ENCODE data around the gene NT5DC4.

The NT5DC4 gene

GRCh38 chr2:112728378-112729175, 7.8 kb downstream of the NT5DC4 start:
- DNase-seq (ENCODE audit: low read depth in 1 of 2, low spot score in 1 of 2) = no peak
- TF ChIP-seq JUND (IDR thresholded peaks at IDR 0.05; ENCODE audit: low read depth) = no peak
- in situ Hi-C loops (cut with HindIII; ENCODE audit: low pct_unique_long_range_greater_than_20kb, low sequenced_read_pairs) = no loop called here

GRCh38 chr2:112730216-112730615, 9.4 kb downstream of the NT5DC4 start:
- DNase-seq (ENCODE audit: low read depth in 1 of 2, low spot score in 1 of 2) = no peak
- in situ Hi-C loops (cut with HindIII; ENCODE audit: low pct_unique_long_range_greater_than_20kb, low sequenced_read_pairs) = no loop called here
- no peak for TF ChIP-seq JUND (IDR thresholded peaks at IDR 0.05; ENCODE audit: low read depth)

- in situ Hi-C loops (cut with HindIII; ENCODE audit: low pct_unique_long_range_greater_than_20kb, low sequenced_read_pairs) = no loop called here
- TF ChIP-seq JUND (IDR thresholded peaks at IDR 0.05; ENCODE audit: low read depth) = no peak
- DNase-seq (ENCODE audit: low read depth in 1 of 2, low spot score in 1 of 2) = no peak
These were observed 10.0 kb downstream of the NT5DC4 start for GRCh38 chr2:112730791-112731190.

- in situ Hi-C loops (cut with HindIII; ENCODE audit: low pct_unique_long_range_greater_than_20kb, low sequenced_read_pairs) = no loop called here
- no peak for TF ChIP-seq JUND (IDR thresholded peaks at IDR 0.05; ENCODE audit: low read depth)
- DNase-seq (ENCODE audit: low read depth in 1 of 2, low spot score in 1 of 2) = no peak
These were observed 10.7 kb downstream of the NT5DC4 start for GRCh38 chr2:112731479-112731878.

DNA sequence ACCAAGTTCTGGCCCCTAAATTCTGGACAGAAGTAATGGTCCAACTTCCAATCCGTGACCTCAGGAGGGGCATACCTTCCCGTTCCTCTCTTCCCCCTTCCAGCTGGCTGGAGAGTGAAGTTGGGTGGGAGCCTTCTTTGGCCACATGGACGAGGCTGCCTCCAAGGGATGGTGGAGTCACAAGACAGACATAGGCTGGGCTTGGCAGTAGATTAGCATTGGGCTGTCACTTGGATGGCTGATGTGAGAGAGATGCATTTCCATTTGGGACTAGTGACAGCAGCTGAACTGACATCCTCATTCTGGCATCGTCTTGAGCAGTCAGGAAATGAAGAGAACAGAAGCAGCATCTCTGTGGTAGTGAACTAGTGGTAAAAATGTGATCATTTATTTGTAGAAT, 12.6 kb downstream of the NT5DC4 start:
- in situ Hi-C loops (cut with HindIII; ENCODE audit: low pct_unique_long_range_greater_than_20kb, low sequenced_read_pairs) = no loop called here
- no peak for TF ChIP-seq JUND (IDR thresholded peaks at IDR 0.05; ENCODE audit: low read depth)
- DNase-seq (ENCODE audit: low read depth in 1 of 2, low spot score in 1 of 2) = no peak

- no peak for DNase-seq (ENCODE audit: low read depth in 1 of 2, low spot score in 1 of 2)
- in situ Hi-C loops (cut with HindIII; ENCODE audit: low pct_unique_long_range_greater_than_20kb, low sequenced_read_pairs) = no loop called here
- no peak for TF ChIP-seq JUND (IDR thresholded peaks at IDR 0.05; ENCODE audit: low read depth)
These were observed 13.1 kb downstream of the NT5DC4 start for GRCh38 chr2:112733871-112734270.

GRCh38 chr2:112737542-112738232, 16.9 kb downstream of the NT5DC4 start:
- no peak for DNase-seq (ENCODE audit: low read depth in 1 of 2, low spot score in 1 of 2)
- in situ Hi-C loops (cut with HindIII; ENCODE audit: low pct_unique_long_range_greater_than_20kb, low sequenced_read_pairs) = no loop called here
- no peak for TF ChIP-seq JUND (IDR thresholded peaks at IDR 0.05; ENCODE audit: low read depth)

DNA sequence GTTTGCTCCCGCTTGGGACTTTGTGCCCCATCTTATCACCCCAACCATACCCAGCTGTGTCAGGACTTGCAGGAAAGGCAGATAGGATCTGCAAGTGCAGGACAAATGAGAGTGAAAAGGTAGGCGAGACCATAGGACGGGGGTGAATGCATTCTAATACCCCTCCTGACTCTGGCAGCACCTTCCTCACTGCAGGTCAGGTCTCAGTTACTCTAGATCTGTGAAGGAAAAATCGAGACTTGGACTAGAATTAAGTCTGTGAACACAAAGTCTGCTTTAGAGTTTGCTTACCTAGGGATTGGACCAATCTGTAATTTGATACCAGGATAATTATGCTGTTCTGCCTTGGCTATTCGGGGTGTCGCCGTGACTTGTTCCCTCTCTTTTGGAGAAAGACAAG, 19.7 kb downstream of the NT5DC4 start:
- in situ Hi-C loops (cut with HindIII; ENCODE audit: low pct_unique_long_range_greater_than_20kb, low sequenced_read_pairs) = no loop called here
- DNase-seq (ENCODE audit: low read depth in 1 of 2, low spot score in 1 of 2) = no peak
- no peak for TF ChIP-seq JUND (IDR thresholded peaks at IDR 0.05; ENCODE audit: low read depth)

DNA sequence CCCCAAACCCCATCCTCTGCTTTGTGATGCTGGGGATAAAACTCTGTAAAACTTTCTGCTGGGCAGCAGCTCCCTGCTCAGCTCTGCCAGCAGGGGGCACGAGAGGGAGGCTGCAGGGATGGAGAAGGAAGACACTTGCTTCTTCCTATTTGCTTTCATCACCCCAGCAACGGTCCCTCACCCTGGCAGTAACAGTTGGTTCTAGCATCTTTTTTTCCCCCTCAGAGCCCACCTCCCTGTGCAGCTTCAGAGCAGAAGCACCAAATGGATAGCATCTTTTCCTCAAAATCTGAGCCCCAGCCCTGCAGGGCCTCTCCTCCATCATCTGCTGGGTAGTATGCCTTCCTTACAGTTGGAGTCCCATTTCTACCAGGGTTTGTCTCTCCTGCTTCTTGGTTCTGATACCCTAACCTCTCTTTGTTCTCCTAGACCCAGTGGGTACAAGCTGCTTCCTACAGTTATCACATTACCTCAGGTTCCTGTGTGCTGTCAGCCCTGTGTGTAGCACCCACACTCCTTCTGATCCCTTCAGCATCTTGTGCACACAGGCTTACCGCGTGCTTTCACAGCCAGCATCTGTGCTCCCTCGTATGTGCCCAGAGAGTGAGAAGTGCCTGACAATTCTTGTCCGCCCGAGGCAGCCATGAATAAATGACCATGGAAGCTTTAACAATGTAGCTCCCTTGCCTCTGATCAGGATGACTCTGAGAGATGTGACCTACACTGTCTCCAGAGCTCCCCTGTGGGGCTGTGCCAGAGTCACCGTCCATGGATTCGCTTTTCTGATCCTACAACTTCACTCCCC, 29.1 kb downstream of the NT5DC4 start:
- in situ Hi-C loops (cut with HindIII; ENCODE audit: low pct_unique_long_range_greater_than_20kb, low sequenced_read_pairs) = no loop called here
- DNase-seq (ENCODE audit: low read depth in 1 of 2, low spot score in 1 of 2) = peak in 1 of 2 experiments; percentile 70
- TF ChIP-seq JUND (IDR thresholded peaks at IDR 0.05; ENCODE audit: low read depth) = no peak

GRCh38 chr2:112750560-112750843, 29.7 kb downstream of the NT5DC4 start:
- TF ChIP-seq JUND (IDR thresholded peaks at IDR 0.05; ENCODE audit: low read depth) = no peak
- no peak for DNase-seq (ENCODE audit: low read depth in 1 of 2, low spot score in 1 of 2)
- in situ Hi-C loops (cut with HindIII; ENCODE audit: low pct_unique_long_range_greater_than_20kb, low sequenced_read_pairs) = no loop called here

- no peak for DNase-seq (ENCODE audit: low read depth in 1 of 2, low spot score in 1 of 2)
- in situ Hi-C loops (cut with HindIII; ENCODE audit: low pct_unique_long_range_greater_than_20kb, low sequenced_read_pairs) = no loop called here
- TF ChIP-seq JUND (IDR thresholded peaks at IDR 0.05; ENCODE audit: low read depth) = no peak
These were observed 30.8 kb downstream of the NT5DC4 start for GRCh38 chr2:112751451-112752197.

DNA sequence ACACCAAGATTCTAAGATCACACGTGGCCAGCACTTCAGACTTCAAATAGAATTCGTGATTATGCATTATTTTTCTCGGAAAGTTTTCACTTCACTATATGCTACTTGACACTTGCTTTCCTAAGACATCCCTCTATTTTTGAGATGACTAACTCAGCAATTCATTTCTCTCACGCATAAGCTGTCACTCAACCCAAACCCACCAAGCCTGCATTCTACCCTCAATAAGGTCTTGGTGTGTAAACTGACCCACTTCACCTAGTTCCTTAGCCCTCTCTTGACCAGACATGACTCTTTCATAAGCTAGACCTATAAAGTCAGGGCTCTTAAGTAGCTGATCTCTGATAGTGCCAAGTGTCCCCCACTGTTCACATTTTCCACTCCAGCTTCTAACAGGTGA, 31.8 kb downstream of the NT5DC4 start:
- in situ Hi-C loops (cut with HindIII; ENCODE audit: low pct_unique_long_range_greater_than_20kb, low sequenced_read_pairs) = no loop called here
- no peak for TF ChIP-seq JUND (IDR thresholded peaks at IDR 0.05; ENCODE audit: low read depth)

More for the DNA sequence above, 31.8 kb downstream of the NT5DC4 start:
- no peak for DNase-seq (ENCODE audit: low read depth in 1 of 2, low spot score in 1 of 2)

Measured in T47D (cell line).